Posterior cingulate gyrus (tissue), 11 donors: Measurements from ENCODE around the gene MAS1.
"Not testable (repeated sequence)": the region's sequence is repeated elsewhere in the genome, so short reads cannot be mapped to it uniquely, and the experiment has no call there.

ENCODE experiments used
- DNase-seq, 10 donors: peaks; one replicate each; pipeline versions ENCODE4 v3.0.0 to v3.0.0-alpha.2; 2020 to 2021; ENCODE audit warnings: mixed read lengths in 3 of 10
- intact Hi-C: fragments of 100-400 bp; cut with DNase I; formaldehyde crosslinking; loops from one replicate; pipeline ENCODE4 v1.15.1; 2023

MAS1 gene

GRCh38 chr6:159914565-159914923 lies 23.8 kb downstream of the MAS1 start:
- intact Hi-C loops: no loop called here
- DNase-seq: no peak

DNA sequence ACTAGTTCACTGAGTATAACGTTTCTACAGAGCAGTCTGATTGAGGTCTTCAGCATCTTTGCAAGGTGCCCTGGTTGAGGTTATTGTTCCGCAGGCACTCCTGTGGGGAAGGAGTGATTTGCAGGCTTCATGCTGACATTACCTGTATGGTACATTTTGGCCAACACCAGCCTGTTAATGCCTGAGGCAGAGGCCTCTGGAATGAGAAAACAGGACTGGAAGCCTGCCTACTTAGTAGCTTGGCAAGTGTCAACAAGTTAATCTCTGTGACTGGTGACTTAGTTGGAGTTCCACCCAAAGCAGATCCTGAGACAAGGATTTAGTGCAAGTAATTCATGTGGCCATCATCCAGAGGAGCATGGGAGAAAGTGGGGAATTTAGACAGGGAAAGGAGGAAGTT lies 24.6 kb downstream of the MAS1 start:
- DNase-seq: no peak
- intact Hi-C loops: no loop called here

DNA sequence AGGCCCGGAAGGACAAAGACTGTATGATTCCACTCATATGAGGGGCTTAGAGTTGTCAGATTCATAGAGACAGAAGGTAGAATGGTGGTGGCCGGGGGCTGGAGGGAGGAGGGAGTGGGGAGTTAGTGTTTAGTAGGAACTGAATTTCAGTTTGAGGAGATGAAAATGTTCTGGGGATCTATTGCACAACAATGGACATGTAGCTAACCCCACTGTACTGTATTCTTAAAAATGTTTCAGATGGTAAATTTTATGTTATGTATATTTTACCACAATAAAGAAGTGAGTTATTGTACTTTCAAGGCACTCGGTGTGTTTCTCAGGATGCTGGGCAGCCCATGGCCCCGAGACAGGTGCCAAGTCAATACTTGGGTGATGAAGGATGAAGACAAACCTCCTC lies 25.4 kb downstream of the MAS1 start:
- intact Hi-C loops: no loop called here
- no peak for DNase-seq

DNA sequence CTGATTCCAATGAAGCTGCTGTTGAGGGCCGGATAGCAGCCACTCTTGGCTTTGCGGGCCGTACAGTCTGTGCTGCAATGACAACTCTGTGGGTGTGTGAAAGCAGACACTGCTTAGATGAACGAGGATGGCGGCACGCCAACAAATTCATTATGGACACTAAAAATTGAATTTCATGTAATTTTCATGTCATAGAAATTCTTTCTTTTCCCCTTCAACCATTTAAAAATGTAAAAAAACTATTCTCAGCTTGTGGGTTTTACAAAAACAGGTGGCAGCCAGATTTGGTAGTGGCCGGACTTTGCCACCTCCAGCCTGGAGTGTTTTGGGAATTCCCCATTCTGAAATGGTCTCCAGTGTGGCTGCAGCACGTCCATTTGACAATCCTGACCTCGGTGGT lies 26.0 kb downstream of the MAS1 start:
- DNase-seq: peak in 7 of 10 donors; percentile 37 to 86 (median 54)
- intact Hi-C loops: no loop called here

- DNase-seq: peak in 8 of 10 donors; percentile 34 to 92 (median 66)
Observed at GRCh38 chr6:159919011-159919511, 28.3 kb downstream of the MAS1 start.

GRCh38 chr6:159919800-159920199 lies 29.0 kb downstream of the MAS1 start:
- intact Hi-C loops: no loop called here
- no peak for DNase-seq

More at GRCh38 chr6:159919011-159919511, 28.3 kb downstream of the MAS1 start:
- intact Hi-C loops: no loop called here

GRCh38 chr6:159924150-159924549 lies 33.4 kb downstream of the MAS1 start:
- intact Hi-C loops, DNase-seq: not testable (repeated sequence)

GRCh38 chr6:159926542-159927203 lies 35.9 kb downstream of the MAS1 start:
- DNase-seq: no peak
- intact Hi-C loops: no loop called here

DNA sequence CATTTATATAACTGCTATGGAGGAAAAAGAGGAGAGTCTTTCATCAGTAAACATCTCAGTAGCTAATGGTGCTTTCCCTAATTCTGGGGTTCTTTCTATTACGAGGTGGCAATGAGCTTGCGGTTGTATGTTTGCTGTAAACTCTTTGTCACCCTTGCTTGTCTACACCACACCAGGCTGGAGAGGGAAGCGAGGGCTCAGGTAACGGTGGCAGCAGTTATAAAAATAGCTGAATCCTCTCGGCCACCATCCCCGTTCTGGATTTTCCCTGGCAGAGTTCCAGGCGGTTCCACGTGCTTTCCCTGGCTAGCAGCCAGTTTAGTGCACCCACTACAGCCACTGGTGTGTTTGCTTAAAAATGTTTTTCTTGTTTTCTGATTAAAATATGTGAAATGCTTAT lies 39.0 kb downstream of the MAS1 start:
- peak in 1 of 10 donors; percentile 84 for DNase-seq
- intact Hi-C loops: no loop called here

GRCh38 chr6:159931112-159931511 lies 40.3 kb downstream of the MAS1 start:
- no peak for DNase-seq
- intact Hi-C loops: no loop called here

- intact Hi-C loops: no loop called here
- no peak for DNase-seq
Observed at GRCh38 chr6:159931846-159932245, 41.1 kb downstream of the MAS1 start.

DNA sequence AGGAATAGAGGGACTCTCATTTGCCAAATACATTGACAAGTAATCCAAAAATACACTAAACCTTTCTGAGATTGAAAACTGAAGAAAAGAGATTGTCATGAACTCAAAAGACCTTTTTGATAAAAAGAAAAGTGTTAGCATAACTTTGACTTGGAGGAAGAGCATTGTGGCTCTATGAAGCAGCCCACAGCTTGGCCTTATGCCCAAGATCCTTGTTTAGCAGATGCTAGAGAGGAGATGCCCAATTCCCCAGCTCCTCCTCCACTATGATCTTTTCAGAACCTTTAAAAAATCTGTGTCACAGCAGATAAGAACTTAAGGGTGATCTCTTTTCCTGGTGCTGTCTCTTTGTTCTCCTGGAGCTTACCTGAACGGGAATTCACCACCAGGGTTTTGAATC lies 42.3 kb downstream of the MAS1 start:
- intact Hi-C loops: no loop called here
- no peak for DNase-seq

- no peak for DNase-seq
- intact Hi-C loops: no loop called here
Observed at GRCh38 chr6:159934181-159934580, 43.4 kb downstream of the MAS1 start.

- intact Hi-C loops: no loop called here
- DNase-seq: no peak
Observed at GRCh38 chr6:159935065-159935464, 44.3 kb downstream of the MAS1 start.

DNA sequence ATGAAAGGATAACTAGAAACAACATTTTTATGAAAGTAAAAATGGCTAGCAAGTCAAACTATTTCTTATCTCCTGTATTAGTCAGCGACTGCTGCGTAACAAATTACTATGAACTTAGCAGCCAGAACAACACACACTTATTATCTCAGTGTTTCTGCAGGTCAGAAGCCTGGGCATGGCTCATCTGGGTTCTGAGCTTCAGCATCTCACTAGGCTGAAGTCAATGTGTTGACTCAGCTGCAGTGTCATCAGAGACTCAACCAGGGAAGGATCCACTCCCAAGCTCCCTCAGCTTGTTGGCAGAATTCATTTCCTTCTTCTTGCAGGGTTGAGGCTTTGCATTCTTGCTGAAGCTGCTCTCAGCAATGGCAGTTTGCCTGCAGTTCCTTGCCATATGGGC lies 44.8 kb downstream of the MAS1 start:
- DNase-seq: no peak
- intact Hi-C loops: no loop called here

DNA sequence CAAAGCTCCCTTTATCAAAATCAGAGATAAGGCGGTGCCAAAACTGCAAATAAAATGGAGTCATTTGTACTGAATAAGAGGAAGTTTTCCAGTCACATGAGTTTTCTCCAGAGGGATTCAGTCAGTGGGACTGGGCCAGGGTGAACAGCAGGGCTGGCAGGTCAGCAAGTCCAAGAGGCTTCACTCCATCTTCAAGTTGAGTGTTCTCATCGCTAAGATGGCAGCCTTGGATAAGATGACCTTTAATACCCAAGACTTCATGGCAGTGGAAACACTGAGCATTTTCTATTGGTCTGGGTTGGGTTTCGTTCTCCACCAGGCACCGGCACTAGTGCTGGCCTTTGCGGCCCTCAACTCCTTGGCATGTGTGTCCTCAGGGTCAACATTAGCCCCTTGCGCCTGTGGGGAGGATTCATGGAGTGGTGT lies 48.8 kb downstream of the MAS1 start:
- intact Hi-C loops: loop anchor here (2.0 to 5.0 kb wide), 2 partner anchors 77 to 247 kb away; partner anchors contain the start of gene SOD2

More for the DNA sequence above, 48.8 kb downstream of the MAS1 start:
- DNase-seq: no peak
